Liver (tissue), 9 donors: ENCODE results near the gene OSCP1. TPM values are rescaled to one million over a fixed set of nuclear protein-coding genes. Genes with fewer than 3 reads are reported as not detected.

ENCODE experiments used
- DNase-seq: peaks from one replicate; pipeline ENCODE4 v3.0.0-alpha.2; 2017; ENCODE audit warnings: low spot score
- H3K27ac ChIP-seq, 2 donors: one replicate each; pipeline ENCODE4 v1.7.0; 2013; ENCODE audit warnings: inconsistent platforms in 2 of 2, low read length in 2 of 2, control low read depth in 1 of 2, low read depth in 1 of 2, mild to moderate bottlenecking in 1 of 2
- H3K27me3 ChIP-seq, 4 donors: one replicate each; pipeline versions ENCODE4 v1.6.1 to v1.7.0; 2013; ENCODE audit warnings: low read length in 3 of 4, inconsistent platforms in 1 of 4, mild to moderate bottlenecking in 1 of 4, moderate library complexity in 1 of 4; ENCODE audit not compliant: control insufficient read depth in 4 of 4, insufficient read depth in 4 of 4
- H3K36me3 ChIP-seq, 4 donors: one replicate each; pipeline versions ENCODE4 v1.6.1 to v1.7.0; 2013; ENCODE audit warnings: low read length in 3 of 4, mild to moderate bottlenecking in 3 of 4, low read depth in 1 of 4, moderate library complexity in 1 of 4; ENCODE audit not compliant: control insufficient read depth in 4 of 4, insufficient read depth in 3 of 4
- H3K4me1 ChIP-seq, 4 donors: one replicate each; pipeline versions ENCODE4 v1.6.1 to v1.7.0; 2013; ENCODE audit warnings: low read length in 3 of 4, mild to moderate bottlenecking in 3 of 4, moderate library complexity in 1 of 4; ENCODE audit not compliant: control insufficient read depth in 4 of 4, insufficient read depth in 4 of 4
- H3K4me3 ChIP-seq, 3 donors: one replicate each; pipeline versions ENCODE4 v1.6.1 to v1.7.0; 2013; ENCODE audit warnings: low read length in 3 of 3, control low read depth in 1 of 3, low read depth in 1 of 3, mild to moderate bottlenecking in 1 of 3
- H3K9ac ChIP-seq, 2 donors: one replicate each; pipeline ENCODE4 v1.7.0; 2013; ENCODE audit warnings: low read length in 2 of 2, mild to moderate bottlenecking in 2 of 2, moderate library complexity in 2 of 2, control low read depth in 1 of 2, low read depth in 1 of 2
- H3K9me3 ChIP-seq, 4 donors: one replicate each; pipeline versions ENCODE4 v1.6.1 to v1.7.0; 2013; ENCODE audit warnings: low read length in 3 of 4; ENCODE audit not compliant: control insufficient read depth in 4 of 4
- EGR1 ChIP-seq, 2 donors: IDR thresholded peaks; 2 replicates each; pipeline ENCODE4 v1.6.1; 2016 to 2018; ENCODE audit warnings: antibody characterized with exemption in 2 of 2, low read depth in 2 of 2
- FOXA1 ChIP-seq: IDR thresholded peaks from 2 replicates; pipeline ENCODE4 v1.6.1; 2016; ENCODE audit warnings: antibody characterized with exemption
- FOXA2 ChIP-seq: IDR thresholded peaks from 2 replicates; pipeline ENCODE4 v1.6.1; 2016; ENCODE audit warnings: antibody characterized with exemption
- GABPA ChIP-seq, 2 donors: IDR thresholded peaks in 1 of 2; conservative IDR thresholded peaks in 1 of 2; 2 replicates each; pipeline ENCODE4 v1.6.1; 2016; ENCODE audit warnings: antibody characterized with exemption in 2 of 2, mild to moderate bottlenecking in 1 of 2, moderate library complexity in 1 of 2
- HNF4G ChIP-seq: IDR thresholded peaks from 2 replicates; pipeline ENCODE4 v1.6.1; 2016; ENCODE audit warnings: antibody characterized with exemption
- JUND ChIP-seq, 2 donors: IDR thresholded peaks; 2 replicates each; pipeline ENCODE4 v1.6.1; 2016; ENCODE audit warnings: antibody characterized with exemption in 2 of 2
- NR2F2 ChIP-seq: IDR thresholded peaks from 2 replicates; pipeline ENCODE4 v1.6.1; 2016; ENCODE audit warnings: antibody characterized with exemption
- RAD21 ChIP-seq, 2 donors: IDR thresholded peaks; 2 replicates each; pipeline ENCODE4 v1.6.1; 2016; ENCODE audit warnings: antibody characterized with exemption in 2 of 2, mild to moderate bottlenecking in 2 of 2
- RXRA ChIP-seq, 2 donors: IDR thresholded peaks; 2 replicates each; pipeline ENCODE4 v1.6.1; 2017 to 2018; ENCODE audit warnings: antibody characterized with exemption in 2 of 2, mild to moderate bottlenecking in 1 of 2
- TAF1 ChIP-seq: conservative IDR thresholded peaks from 2 replicates; pipeline ENCODE4 v1.6.1; 2016; ENCODE audit warnings: antibody characterized with exemption, mild to moderate bottlenecking
- WGBS: extraction: QIAGEN DNeasy Blood & Tissue Kit; methylation state at CpG from one replicate; pipeline ENCODE4 v1.1.7; 2013; 5-methylcytosine and 5-hydroxymethylcytosine counted together
- polyA plus RNA-seq, 2 donors: library from polyadenylated mRNA; stranded (reverse) in 1 of 2; unstranded in 1 of 2; fragments of 200-250 nt in 1 of 2; fragments of >200 nt in 1 of 2; fragmentation: Nextera tagmentation in 1 of 2; extraction: Ambion mirVana in 1 of 2; gene quantifications; one replicate each; pipeline versions ENCODE4 v1.2.1 to v1.2.3, GENCODE V29; 2013 to 2015
- total RNA-seq, 2 donors: library from RNA; depleted of rRNA; stranded (reverse); fragments of >200 nt; gene quantifications; one replicate each; pipeline ENCODE4 v1.2.3, GENCODE V29; 2014
- TF ChIP-seq, protein P1 (sequence below): IDR thresholded peaks from 2 replicates; pipeline ENCODE4 v1.6.1; 2016; ENCODE audit warnings: antibody characterized with exemption, mild to moderate bottlenecking
- TF ChIP-seq, protein P2 (sequence below): IDR thresholded peaks from 2 replicates; pipeline ENCODE4 v1.6.1; 2016; ENCODE audit warnings: antibody characterized with exemption
- TF ChIP-seq, protein P3 (sequence below): IDR thresholded peaks from 2 replicates; pipeline ENCODE4 v1.6.1; 2016; ENCODE audit warnings: antibody characterized with exemption
- TF ChIP-seq, protein P4 (sequence below): IDR thresholded peaks from 2 replicates; pipeline ENCODE4 v1.6.1; 2016; ENCODE audit warnings: antibody characterized with exemption
- donor health status: healthy.
- donor health status: healthy.
- donor health status: healthy.
- donor health status: healthy.
- donor health status: healthy.

OSCP1 gene
- total and polyA plus RNA-seq, 4 donors: 1.1 to 1.7 (median 1.5) TPM

DNA sequence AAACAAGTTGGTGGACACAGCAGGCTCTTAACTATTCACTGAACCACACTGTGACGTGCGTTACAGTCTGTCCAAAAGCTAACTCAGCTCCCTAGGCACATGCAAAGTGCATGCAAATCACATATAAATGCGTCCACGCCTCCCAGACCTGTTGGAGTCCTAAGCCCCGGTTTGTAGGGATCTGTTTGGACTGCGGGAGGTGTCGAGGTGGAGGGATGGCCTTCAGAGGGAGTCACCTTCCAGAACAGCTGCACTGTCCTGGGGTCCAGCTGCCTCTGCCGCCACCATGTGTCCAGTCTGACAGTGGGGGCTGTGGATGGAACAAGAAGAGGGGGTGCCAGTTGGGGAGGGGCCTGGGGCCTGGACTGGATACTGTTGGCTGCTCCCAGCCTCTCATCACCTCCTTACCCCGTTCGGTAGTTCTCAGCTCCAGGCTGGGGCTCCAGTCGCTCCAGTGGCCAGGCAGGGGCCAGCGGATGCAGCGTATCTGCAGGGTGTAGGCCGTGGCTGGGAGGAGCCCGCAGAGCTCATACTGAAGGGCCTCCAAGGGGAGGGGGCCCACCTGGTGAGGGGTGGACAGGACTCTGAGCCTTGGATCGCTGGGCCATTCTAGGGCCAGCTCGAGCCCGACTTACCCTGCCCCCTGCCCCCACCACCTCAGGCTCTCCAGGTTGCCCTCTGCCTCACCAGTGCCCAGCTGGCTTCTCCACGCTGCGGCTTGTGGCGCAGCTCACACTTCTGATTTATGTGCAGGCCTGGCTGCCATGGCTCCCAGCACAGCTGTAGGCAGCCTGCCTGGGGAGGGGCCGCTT, 21.8 kb upstream of the OSCP1 start:
- no peaks in the 10 kb centered on the region for H3K9me3 ChIP-seq
- WGBS: 88% methylated on average over 22 of the region's 22 CpGs
- no peak overlapping the region for H3K9ac ChIP-seq
- DNase-seq: no peak
- no peaks in the 10 kb centered on the region for H3K36me3 ChIP-seq
- H3K4me3 ChIP-seq: no peak overlapping the region
- H3K4me1 ChIP-seq: no peaks in the 10 kb centered on the region
- H3K27me3 ChIP-seq: no peaks in the 10 kb centered on the region
- TF ChIP-seq GABPA (IDR thresholded peaks at IDR 0.05 in 1 of 2, conservative IDR thresholded peaks at IDR 0.05 in 1 of 2) (no peak), NR2F2 (no peak), RXRA (IDR thresholded peaks at IDR 0.05) (no peak), FOXA2 (no peak), EGR1 (IDR thresholded peaks at IDR 0.05; ENCODE audit: low read depth in 2 of 2) (no peak), TAF1 (no peak), RAD21 (IDR thresholded peaks at IDR 0.05) (no peak), JUND (IDR thresholded peaks at IDR 0.05) (no peak), HNF4G (no peak)
- TF ChIP-seq, protein P1, sequence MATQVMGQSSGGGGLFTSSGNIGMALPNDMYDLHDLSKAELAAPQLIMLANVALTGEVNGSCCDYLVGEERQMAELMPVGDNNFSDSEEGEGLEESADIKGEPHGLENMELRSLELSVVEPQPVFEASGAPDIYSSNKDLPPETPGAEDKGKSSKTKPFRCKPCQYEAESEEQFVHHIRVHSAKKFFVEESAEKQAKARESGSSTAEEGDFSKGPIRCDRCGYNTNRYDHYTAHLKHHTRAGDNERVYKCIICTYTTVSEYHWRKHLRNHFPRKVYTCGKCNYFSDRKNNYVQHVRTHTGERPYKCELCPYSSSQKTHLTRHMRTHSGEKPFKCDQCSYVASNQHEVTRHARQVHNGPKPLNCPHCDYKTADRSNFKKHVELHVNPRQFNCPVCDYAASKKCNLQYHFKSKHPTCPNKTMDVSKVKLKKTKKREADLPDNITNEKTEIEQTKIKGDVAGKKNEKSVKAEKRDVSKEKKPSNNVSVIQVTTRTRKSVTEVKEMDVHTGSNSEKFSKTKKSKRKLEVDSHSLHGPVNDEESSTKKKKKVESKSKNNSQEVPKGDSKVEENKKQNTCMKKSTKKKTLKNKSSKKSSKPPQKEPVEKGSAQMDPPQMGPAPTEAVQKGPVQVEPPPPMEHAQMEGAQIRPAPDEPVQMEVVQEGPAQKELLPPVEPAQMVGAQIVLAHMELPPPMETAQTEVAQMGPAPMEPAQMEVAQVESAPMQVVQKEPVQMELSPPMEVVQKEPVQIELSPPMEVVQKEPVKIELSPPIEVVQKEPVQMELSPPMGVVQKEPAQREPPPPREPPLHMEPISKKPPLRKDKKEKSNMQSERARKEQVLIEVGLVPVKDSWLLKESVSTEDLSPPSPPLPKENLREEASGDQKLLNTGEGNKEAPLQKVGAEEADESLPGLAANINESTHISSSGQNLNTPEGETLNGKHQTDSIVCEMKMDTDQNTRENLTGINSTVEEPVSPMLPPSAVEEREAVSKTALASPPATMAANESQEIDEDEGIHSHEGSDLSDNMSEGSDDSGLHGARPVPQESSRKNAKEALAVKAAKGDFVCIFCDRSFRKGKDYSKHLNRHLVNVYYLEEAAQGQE: no peak
- TF ChIP-seq, protein P2, sequence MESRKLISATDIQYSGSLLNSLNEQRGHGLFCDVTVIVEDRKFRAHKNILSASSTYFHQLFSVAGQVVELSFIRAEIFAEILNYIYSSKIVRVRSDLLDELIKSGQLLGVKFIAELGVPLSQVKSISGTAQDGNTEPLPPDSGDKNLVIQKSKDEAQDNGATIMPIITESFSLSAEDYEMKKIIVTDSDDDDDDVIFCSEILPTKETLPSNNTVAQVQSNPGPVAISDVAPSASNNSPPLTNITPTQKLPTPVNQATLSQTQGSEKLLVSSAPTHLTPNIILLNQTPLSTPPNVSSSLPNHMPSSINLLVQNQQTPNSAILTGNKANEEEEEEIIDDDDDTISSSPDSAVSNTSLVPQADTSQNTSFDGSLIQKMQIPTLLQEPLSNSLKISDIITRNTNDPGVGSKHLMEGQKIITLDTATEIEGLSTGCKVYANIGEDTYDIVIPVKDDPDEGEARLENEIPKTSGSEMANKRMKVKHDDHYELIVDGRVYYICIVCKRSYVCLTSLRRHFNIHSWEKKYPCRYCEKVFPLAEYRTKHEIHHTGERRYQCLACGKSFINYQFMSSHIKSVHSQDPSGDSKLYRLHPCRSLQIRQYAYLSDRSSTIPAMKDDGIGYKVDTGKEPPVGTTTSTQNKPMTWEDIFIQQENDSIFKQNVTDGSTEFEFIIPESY: no peak
- no peak overlapping the region for H3K27ac ChIP-seq

DNA sequence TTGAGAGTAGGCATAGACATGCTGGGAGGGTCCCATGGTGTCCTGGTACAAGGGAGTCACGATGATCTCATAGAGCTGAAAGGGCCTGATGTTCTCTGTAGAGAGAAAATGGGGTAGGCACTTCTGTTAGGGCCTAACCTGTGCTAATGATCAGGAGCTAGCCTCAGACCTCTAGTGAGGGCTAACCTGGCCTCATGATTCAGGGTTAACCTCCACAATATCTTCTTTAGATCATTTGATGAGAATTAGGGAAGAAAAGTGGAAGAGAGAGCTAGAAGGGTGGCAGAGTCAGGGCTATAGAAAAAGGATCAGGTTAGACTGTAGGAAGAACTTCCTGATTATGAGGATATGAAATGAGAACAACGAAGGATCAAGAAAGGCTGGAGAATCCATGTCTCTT, 18.9 kb upstream of the OSCP1 start:
- Histone ChIP-seq H3K4me3 (no peak overlapping the region), H3K27me3 (no peaks in the 10 kb centered on the region), H3K9ac (no peak overlapping the region), H3K9me3 (no peaks in the 10 kb centered on the region), H3K27ac (no peak overlapping the region), H3K4me1 (peaks cover 0 to 3% (median 0%) of the 10 kb centered on the region in 4 donors), H3K36me3 (no peaks in the 10 kb centered on the region)
- TF ChIP-seq FOXA1: no peak
- TF ChIP-seq, protein P3, sequence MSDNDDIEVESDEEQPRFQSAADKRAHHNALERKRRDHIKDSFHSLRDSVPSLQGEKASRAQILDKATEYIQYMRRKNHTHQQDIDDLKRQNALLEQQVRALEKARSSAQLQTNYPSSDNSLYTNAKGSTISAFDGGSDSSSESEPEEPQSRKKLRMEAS: no peak
- TF ChIP-seq, protein P4, sequence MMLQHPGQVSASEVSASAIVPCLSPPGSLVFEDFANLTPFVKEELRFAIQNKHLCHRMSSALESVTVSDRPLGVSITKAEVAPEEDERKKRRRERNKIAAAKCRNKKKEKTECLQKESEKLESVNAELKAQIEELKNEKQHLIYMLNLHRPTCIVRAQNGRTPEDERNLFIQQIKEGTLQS: no peak
- WGBS: 64% methylated on average over 2 of the region's 2 CpGs
- no peak for DNase-seq
